Measurements from ENCODE around the gene P2RY11. TPM values are rescaled to one million over a fixed set of nuclear protein-coding genes. Genes with fewer than 3 reads are reported as not detected.

The P2RY11 gene
- total RNA-seq, 1 experiment from 2014 or later, result 1.9 TPM

DNA sequence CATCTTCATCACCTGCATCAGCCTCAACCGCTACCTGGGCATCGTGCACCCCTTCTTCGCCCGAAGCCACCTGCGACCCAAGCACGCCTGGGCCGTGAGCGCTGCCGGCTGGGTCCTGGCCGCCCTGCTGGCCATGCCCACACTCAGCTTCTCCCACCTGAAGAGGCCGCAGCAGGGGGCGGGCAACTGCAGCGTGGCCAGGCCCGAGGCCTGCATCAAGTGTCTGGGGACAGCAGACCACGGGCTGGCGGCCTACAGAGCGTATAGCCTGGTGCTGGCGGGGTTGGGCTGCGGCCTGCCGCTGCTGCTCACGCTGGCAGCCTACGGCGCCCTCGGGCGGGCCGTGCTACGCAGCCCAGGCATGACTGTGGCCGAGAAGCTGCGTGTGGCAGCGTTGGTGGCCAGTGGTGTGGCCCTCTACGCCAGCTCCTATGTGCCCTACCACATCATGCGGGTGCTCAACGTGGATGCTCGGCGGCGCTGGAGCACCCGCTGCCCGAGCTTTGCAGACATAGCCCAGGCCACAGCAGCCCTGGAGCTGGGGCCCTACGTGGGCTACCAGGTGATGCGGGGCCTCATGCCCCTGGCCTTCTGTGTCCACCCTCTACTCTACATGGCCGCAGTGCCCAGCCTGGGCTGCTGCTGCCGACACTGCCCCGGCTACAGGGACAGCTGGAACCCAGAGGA, 2.6 kb downstream of the P2RY11 start:
- H3K27ac ChIP-seq, result no peak overlapping the region
- no peak for DNase-seq (ENCODE audit: low read depth in 1 of 2, low spot score in 2 of 2)
- H3K4me3 ChIP-seq, result no peak overlapping the region
- peaks cover 94% of the 10 kb centered on the region for H3K36me3 ChIP-seq
- peaks cover 13% of the 10 kb centered on the region for H3K4me1 ChIP-seq (replicated peaks)
- no peaks in the 10 kb centered on the region for H3K27me3 ChIP-seq (replicated peaks)
- no peaks in the 10 kb centered on the region for H3K9me3 ChIP-seq (replicated peaks)

DNA sequence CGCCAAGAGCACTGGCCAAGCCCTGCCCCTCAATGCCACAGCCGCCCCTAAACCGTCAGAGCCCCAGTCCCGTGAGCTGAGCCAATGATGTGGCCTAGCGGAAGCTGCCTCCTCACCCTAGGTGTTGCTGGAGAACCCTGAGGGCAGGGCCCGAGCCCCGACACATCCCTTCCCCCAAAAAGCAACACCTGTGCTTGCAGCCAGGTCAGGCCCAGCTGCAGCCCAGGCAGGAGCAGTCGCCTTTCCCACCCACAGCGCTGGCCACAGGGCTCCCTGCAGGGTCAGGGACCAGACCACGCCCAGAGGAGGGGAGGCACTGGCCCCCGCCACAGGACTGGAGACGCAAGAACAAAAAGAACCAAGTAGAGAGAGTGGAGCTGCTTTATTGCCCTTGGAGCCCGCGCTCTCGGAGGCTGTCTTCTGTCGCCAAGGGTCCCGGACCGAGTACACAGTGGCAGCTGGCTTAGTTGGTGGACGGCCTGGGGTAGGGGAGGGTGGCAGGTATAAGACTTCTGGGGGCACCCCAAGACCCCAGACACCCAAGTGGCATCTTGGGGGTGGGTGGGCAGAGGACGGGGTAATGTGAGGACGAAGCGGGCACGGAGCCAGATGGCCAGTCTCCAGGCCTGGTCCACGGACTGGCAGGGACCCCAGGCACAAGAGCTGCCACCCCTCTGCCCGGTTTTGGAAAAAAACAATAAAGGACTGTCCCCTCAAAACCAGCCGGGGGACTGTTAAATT, 3.3 kb downstream of the P2RY11 start:
- no peaks in the 10 kb centered on the region for H3K27me3 ChIP-seq (replicated peaks)
- H3K9me3 ChIP-seq (replicated peaks), result no peaks in the 10 kb centered on the region
- H3K4me3 ChIP-seq, result no peak overlapping the region
- H3K4me1 ChIP-seq (replicated peaks), result peaks cover 16% of the 10 kb centered on the region
- no peak overlapping the region for H3K27ac ChIP-seq
- peaks cover 93% of the 10 kb centered on the region for H3K36me3 ChIP-seq
- peak in 1 of 2 experiments; percentile 46 for DNase-seq (ENCODE audit: low read depth in 1 of 2, low spot score in 2 of 2)

DNA sequence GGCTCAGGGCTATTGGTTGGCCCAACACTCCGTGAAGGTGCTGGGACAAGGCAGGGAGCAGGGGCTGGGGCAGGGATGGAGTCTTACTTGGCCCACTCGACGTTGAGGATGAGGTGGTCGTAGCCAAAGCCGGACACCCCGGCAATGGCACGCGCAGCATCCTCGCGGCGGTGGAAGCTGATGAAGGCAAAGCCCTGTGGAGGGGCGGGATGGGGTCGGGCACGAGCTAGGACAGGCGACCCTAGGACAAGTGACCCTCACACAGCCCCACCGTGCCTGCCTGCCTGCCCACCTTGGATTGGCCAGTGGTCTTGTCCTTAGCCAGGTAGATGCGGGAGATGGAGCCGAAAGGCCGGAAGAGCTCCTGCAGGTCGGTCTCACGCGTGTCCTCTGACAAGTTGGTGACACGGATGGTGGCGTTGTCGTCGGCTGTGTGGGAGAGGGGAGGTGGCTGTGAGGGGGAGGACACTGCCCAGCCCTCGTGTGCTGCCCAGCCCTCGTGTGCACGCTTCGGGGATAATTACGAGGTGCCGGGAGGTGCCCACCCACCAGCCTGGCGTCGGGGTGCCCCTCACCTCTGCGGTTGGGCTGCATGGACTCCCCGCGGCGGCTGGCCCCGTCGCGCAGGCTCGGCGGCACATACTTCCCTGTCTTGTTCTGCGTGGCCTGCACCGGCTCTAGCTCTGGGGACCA, 4.0 kb downstream of the P2RY11 start:
- DNase-seq (ENCODE audit: low read depth in 1 of 2, low spot score in 2 of 2), result no peak
- peaks cover 23% of the 10 kb centered on the region for H3K4me1 ChIP-seq (replicated peaks)
- no peaks in the 10 kb centered on the region for H3K27me3 ChIP-seq (replicated peaks)
- no peak overlapping the region for H3K27ac ChIP-seq
- H3K9me3 ChIP-seq (replicated peaks), result no peaks in the 10 kb centered on the region
- peaks cover 85% of the 10 kb centered on the region for H3K36me3 ChIP-seq
- no peak overlapping the region for H3K4me3 ChIP-seq

DNA sequence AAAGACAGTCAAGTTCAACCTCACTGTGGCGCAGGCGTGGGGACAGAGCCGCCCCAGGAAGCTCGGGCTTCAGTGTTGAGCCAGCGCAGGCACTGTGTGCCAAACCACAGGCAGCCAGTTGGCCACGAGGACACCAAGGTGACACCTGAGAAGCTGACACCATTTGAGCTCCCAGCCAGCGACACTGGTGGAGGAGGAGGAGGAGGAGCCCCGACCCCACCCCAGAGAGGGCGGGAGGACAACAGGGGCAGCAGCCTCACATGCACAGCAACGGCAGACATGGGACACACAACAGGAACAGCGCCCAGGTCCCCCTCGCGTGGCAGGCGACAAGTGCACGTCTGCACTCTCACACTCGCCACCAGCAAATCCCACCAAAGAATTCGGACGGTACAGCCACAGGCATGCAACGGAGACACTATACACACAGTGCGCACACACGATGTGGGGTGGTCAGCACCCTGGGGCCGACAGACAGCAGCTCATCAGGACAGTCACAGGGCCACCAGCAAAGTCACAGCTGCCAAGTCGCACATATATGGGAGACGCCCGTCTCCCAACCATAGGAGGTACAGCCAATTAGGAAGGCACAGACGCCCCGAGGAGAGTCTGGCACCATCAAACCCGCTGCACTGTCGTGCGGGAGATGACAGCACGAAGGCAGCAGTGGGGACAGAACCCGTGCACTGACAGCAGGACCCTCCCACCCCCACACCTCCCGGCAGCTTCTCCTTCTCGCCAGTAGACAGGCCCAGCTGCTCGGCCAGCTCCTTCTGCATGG, 4.8 kb downstream of the P2RY11 start:
- no peaks in the 10 kb centered on the region for H3K9me3 ChIP-seq (replicated peaks)
- no peak overlapping the region for H3K4me3 ChIP-seq
- H3K27ac ChIP-seq, result no peak overlapping the region
- no peak for DNase-seq (ENCODE audit: low read depth in 1 of 2, low spot score in 2 of 2)
- peaks cover 28% of the 10 kb centered on the region for H3K4me1 ChIP-seq (replicated peaks)
- peaks cover 78% of the 10 kb centered on the region for H3K36me3 ChIP-seq
- no peaks in the 10 kb centered on the region for H3K27me3 ChIP-seq (replicated peaks)

DNA sequence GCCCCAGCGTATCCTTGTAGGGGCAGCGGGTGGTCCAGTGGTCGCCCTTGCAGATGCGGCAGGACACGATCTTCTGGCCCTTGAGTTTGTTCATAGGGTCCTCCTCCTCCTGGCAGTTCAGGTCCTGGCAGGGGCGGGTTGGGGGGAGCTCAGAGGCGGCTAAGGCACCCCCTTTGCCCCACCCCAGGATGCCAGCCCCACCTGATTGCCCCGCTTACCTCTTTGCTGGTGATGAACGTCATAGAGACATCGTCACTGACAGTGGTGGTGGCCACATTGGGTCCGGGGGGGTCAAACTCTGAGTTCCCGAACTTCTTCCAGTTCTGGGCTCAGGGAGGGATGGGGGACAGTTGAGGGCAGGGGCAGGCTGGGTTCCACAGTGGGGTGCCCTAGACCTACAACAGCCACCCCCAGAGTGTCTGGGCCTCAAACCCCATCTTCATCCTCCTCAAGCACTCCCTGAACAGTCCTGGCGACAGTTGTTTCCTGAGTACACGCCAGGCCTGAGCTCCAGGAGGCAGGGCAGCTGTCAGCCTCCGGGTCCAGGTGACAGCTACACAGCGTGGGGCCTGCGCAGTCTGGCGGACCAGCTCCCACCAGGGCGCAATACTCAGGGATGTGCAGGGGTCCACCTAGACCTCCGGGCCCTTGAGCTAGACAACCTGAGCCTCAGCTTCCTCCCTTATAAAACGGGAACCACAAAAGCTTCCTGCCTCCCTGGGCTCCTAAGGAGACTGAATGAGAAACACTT, 5.5 kb downstream of the P2RY11 start:
- no peak for DNase-seq (ENCODE audit: low read depth in 1 of 2, low spot score in 2 of 2)
- H3K4me3 ChIP-seq, result no peak overlapping the region
- H3K36me3 ChIP-seq, result peaks cover 73% of the 10 kb centered on the region
- peaks cover 35% of the 10 kb centered on the region for H3K4me1 ChIP-seq (replicated peaks)
- H3K9me3 ChIP-seq (replicated peaks), result no peaks in the 10 kb centered on the region
- H3K27me3 ChIP-seq (replicated peaks), result no peaks in the 10 kb centered on the region
- no peak overlapping the region for H3K27ac ChIP-seq

DNA sequence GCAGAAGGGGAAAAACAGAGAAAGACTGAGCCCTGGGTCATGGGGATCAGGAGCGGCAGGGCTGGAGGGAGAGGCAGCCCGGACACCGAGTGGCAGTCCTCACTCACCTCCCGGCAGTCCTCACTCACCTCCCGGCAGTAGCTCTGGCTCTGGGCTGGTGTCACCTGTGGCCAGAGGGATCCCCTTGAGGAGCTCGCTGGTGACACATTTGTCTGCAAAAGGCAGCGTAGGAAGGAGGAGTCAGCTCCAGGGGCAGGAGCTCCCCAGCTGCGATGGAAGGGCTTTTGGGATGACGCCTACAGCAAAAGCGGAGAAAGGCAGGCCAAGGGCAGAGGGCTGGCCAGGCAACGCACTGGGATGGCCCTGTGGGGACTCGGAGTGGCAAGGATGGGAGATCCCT, 7.5 kb downstream of the P2RY11 start:
- peak overlapping the region; percentile 75 for H3K4me3 ChIP-seq
- peaks cover 31% of the 10 kb centered on the region for H3K4me1 ChIP-seq (replicated peaks)
- peaks cover 57% of the 10 kb centered on the region for H3K36me3 ChIP-seq
- no peaks in the 10 kb centered on the region for H3K27me3 ChIP-seq (replicated peaks)
- peak in 1 of 2 experiments; percentile 48 for DNase-seq (ENCODE audit: low read depth in 1 of 2, low spot score in 2 of 2)
- H3K27ac ChIP-seq, result peak overlapping the region; percentile 10
- no peaks in the 10 kb centered on the region for H3K9me3 ChIP-seq (replicated peaks)

DNA sequence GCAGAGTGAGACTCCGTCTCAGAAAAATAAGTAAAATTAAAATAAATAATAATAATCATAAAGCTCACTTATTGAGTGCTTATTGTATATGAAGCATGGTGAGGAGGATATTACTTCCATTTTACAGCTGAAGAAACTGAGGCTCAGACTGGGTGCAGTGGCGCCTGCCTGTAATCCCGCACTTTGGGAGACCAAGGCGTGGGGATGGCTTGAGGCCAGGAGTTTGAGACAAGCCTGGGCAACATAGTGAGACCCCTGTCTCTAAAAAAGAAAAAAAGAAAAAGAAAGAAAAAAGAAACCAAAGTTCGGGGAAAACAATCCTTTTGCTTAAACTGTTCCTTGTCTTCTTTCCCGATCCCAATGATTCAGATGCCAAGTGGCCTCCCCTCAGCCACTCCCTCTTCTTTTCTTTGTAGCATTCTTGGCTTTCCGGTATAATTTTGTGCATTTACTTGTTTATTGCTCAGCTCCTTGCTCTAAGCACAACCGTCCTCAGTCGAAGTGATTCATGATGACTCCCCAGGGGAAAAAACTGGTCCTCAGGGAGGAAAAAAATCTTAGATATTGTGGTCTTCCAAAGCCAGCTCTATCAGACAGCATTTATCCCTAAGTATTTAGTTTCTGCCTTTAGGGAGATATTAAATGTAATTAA, 9.2 kb downstream of the P2RY11 start:
- DNase-seq (ENCODE audit: low read depth in 1 of 2, low spot score in 2 of 2), result peak; percentile 76 to 88
- peak overlapping the region; percentile 10 for H3K4me3 ChIP-seq
- peaks cover 31% of the 10 kb centered on the region for H3K4me1 ChIP-seq (replicated peaks)
- peak overlapping the region; percentile 40; the same call in 1 of the 2 replicates for H3K27ac ChIP-seq
- H3K36me3 ChIP-seq, result peaks cover 55% of the 10 kb centered on the region
- H3K27me3 ChIP-seq (replicated peaks), result no peaks in the 10 kb centered on the region
- H3K9me3 ChIP-seq (replicated peaks), result no peaks in the 10 kb centered on the region

DNA sequence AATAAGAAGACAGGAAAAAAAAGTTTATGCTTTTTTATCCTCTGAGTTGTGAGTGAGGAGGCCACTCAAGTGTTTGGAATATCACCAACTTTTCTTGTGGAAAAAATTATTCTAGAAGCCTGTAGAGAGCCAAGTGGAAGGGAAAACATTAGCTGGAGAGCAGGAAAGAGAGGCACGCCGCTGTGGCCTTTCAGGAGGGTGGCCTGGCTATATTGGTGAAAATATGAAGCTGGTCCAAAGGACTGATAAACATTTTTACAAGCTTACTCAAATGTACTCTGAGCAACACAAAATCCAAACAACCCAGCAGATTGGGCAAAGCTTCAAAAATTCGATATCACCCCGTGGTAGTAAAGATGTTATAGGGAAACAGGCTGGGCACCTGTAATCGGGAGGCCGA, 10.6 kb downstream of the P2RY11 start:
- H3K36me3 ChIP-seq, result peaks cover 53% of the 10 kb centered on the region
- peaks cover 31% of the 10 kb centered on the region for H3K4me1 ChIP-seq (replicated peaks)
- no peak overlapping the region for H3K4me3 ChIP-seq
- no peaks in the 10 kb centered on the region for H3K9me3 ChIP-seq (replicated peaks)
- peak in 1 of 2 experiments; percentile 28 for DNase-seq (ENCODE audit: low read depth in 1 of 2, low spot score in 2 of 2)
- no peaks in the 10 kb centered on the region for H3K27me3 ChIP-seq (replicated peaks)
- H3K27ac ChIP-seq, result peak overlapping the region; percentile 31; the same call in 1 of the 2 replicates

DNA sequence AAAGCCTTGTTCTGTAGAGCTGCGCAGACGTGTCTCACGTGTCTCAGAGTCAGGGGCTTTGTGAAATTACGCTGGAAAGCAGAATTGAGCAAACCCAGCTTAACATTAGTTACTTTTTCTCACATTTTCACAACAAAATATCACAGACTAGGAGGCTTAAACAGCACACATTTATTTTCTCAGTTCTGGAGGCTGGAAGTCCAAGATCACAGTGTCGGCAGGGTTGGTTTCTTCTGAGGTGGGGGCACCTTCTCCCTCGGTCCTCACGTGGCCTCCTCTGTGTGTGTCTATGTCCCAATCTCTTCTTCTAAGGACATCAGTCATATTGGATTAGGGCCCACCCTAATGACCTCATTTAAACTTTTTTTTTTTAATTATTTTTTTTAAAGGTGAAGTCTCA, 12.9 kb downstream of the P2RY11 start:
- DNase-seq (ENCODE audit: low read depth in 1 of 2, low spot score in 2 of 2), result no peak
- Histone ChIP-seq H3K4me1 (replicated peaks) (peaks cover 22% of the 10 kb centered on the region), H3K9me3 (replicated peaks) (no peaks in the 10 kb centered on the region), H3K4me3 (no peak overlapping the region), H3K27ac (no peak overlapping the region), H3K27me3 (replicated peaks) (no peaks in the 10 kb centered on the region), H3K36me3 (peaks cover 51% of the 10 kb centered on the region)

DNA sequence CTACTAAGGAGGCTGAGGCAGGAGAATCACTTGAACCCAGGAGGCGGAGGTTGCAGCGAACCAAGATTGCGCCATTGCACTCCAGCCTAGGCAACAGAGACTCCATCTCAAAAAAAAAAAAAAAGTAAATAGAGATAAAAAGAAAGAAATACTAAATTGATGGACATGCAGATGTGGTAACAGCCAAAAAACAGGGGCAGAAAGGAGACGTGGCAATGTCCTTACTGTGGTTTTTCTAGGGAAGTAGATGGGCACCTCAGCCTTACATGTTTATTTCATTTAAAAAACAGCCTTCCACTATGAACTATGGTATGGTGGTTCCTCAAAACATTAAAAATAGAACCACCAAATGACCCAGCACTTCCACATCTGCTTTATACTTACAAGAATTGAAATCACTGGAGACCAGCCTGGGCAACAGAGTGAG, 14.7 kb downstream of the P2RY11 start:
- Histone ChIP-seq H3K4me3 (no peak overlapping the region), H3K4me1 (replicated peaks) (peaks cover 15% of the 10 kb centered on the region), H3K36me3 (peaks cover 66% of the 10 kb centered on the region), H3K9me3 (replicated peaks) (no peaks in the 10 kb centered on the region), H3K27me3 (replicated peaks) (no peaks in the 10 kb centered on the region), H3K27ac (no peak overlapping the region)
- DNase-seq (ENCODE audit: low read depth in 1 of 2, low spot score in 2 of 2), result no peak

DNA sequence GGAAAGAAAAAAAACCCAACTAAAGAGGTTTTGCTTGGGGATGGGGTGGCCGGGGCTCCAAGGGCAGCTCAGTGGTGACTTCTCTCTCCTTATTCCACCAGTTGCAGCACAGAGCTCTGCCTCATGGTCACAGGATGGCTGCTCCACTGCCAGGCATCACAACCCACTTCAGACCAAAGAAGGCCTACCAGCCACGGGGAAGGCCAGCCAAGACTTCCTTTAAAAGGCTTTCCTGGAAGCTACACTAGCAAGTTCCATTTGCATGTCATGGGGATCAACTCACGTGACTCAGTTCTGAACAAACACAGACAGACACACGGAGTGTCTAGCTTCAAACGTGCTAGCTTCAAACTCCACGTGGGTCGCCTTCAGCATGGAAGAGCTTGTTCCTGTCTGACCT, 21.4 kb downstream of the P2RY11 start:
- Histone ChIP-seq H3K4me1 (replicated peaks) (peaks cover 29% of the 10 kb centered on the region), H3K9me3 (replicated peaks) (no peaks in the 10 kb centered on the region), H3K36me3 (peaks cover 96% of the 10 kb centered on the region), H3K4me3 (no peak overlapping the region), H3K27me3 (replicated peaks) (no peaks in the 10 kb centered on the region), H3K27ac (no peak overlapping the region)
- DNase-seq (ENCODE audit: low read depth in 1 of 2, low spot score in 2 of 2), result no peak

DNA sequence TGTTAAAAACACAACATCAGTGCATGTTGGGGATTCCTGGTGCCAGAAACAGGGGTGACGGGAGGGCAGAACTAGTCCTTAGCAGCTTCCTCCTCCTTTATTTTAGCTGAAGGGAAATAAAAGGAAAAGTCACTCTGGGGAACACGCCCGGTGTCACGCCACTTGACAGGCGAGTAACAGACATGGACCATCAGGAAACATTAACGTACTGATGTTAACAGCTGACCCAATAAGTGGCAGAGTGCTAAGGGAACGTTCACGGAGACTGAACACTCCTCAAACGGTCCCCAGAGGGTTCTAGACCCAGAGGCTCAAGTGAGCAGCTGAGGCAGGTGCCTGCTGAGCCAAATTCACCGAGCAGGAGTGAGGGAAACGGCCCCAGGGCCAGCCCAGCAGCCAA, 22.1 kb downstream of the P2RY11 start:
- no peaks in the 10 kb centered on the region for H3K9me3 ChIP-seq (replicated peaks)
- H3K27me3 ChIP-seq (replicated peaks), result no peaks in the 10 kb centered on the region
- no peak overlapping the region for H3K27ac ChIP-seq
- DNase-seq (ENCODE audit: low read depth in 1 of 2, low spot score in 2 of 2), result no peak
- peaks cover 29% of the 10 kb centered on the region for H3K4me1 ChIP-seq (replicated peaks)
- peaks cover 96% of the 10 kb centered on the region for H3K36me3 ChIP-seq
- H3K4me3 ChIP-seq, result no peak overlapping the region

All from SJSA1 (cell line).